Measurements from ENCODE around the gene RASSF4. TPM values are rescaled to one million over a fixed set of nuclear protein-coding genes. Genes with fewer than 3 reads are reported as not detected.
A peak's percentile ranks its signal among the peaks of the same experiment; 100 is the strongest.

The RASSF4 gene
- polyA plus RNA-seq, 1 experiment: 11.2 TPM

DNA sequence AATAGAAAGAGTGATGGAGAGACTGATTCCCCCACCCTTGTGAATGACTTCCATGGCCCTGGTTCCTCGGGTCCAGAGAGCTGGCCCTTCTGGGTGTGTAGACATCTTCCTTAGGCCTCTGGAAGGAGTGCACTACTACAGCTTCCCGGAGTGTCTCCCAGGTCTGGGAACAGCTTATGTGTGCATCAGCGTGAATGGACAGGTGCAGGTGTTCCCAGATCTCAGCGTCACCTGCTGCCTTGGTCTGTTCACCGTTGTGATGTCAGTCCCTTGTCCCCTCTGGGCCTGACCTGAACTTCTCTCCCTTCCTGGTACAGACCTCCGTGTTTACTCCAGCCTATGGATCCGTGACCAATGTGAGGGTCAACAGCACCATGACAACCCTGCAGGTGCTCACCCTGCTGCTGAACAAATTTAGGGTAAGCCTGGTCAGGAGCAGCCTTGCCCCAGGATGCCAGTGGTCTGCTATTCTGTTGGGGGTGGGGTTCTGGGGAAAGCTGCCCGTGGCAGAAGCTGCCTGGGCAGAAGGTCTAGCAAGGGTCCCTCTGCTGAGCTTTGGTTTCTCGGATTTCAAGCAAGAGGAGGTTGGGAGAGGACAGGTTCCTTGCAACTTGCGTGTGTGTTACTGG is 29.5 kb downstream of the RASSF4 start:
- TF ChIP-seq, protein P1, sequence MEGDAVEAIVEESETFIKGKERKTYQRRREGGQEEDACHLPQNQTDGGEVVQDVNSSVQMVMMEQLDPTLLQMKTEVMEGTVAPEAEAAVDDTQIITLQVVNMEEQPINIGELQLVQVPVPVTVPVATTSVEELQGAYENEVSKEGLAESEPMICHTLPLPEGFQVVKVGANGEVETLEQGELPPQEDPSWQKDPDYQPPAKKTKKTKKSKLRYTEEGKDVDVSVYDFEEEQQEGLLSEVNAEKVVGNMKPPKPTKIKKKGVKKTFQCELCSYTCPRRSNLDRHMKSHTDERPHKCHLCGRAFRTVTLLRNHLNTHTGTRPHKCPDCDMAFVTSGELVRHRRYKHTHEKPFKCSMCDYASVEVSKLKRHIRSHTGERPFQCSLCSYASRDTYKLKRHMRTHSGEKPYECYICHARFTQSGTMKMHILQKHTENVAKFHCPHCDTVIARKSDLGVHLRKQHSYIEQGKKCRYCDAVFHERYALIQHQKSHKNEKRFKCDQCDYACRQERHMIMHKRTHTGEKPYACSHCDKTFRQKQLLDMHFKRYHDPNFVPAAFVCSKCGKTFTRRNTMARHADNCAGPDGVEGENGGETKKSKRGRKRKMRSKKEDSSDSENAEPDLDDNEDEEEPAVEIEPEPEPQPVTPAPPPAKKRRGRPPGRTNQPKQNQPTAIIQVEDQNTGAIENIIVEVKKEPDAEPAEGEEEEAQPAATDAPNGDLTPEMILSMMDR (IDR thresholded peaks at IDR 0.05; ENCODE audit: low read depth, low read length): no peak
- DNase-seq (ENCODE audit: low read depth, low spot score): no peak
- H3K9me3 ChIP-seq (ENCODE audit: control insufficient read depth, insufficient read depth, low read length): no peaks in the 10 kb centered on the region
- H3K27ac ChIP-seq (ENCODE audit: low read depth, low read length): no peak overlapping the region
- no peak overlapping the region for H3K4me3 ChIP-seq (ENCODE audit: low read depth, low read length)
- no peaks in the 10 kb centered on the region for H3K27me3 ChIP-seq (ENCODE audit: control insufficient read depth, insufficient read depth, low read length)
- POLR2A ChIA-PET: no interaction called here
- CTCF ChIA-PET: interaction anchor here (0.6 to 2.1 kb wide), 3 partner anchors 56 to 68 kb away, joined by 3 to 6 read pairs (median 4); no protein-coding TSS in a partner anchor

DNA sequence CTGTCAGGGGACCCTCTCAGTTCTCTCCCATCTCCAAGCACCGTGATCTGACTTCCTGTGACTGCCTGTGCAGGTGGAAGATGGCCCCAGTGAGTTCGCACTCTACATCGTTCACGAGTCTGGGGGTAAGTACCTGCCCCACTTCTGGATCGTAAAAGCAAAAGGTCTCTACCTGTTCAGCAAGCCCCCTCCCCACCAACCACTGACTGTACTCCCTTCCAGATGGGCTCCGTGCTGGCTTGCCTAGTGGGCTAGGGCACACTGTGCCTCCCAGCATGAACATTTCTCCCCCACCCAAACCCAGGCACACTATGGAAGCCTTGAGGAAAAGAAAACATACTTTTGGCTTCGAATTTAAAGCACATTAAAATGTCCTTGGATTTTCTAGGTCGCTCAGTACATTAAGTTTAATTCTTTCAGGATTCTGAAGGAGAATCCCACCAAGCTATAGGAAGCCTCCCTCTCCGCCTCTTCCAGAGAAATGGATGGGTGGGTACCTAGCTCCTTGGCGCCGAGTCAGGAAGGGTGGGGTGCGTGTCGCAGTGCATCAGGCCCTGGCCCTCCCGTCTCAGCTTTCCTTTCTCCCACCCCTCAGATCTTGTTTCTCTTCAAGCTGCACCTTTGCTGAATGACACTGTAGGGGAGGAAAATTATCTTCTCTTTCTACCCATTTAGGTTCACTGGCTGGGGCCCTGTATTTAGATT is 30.1 kb downstream of the RASSF4 start:
- TF ChIP-seq, protein P1 (IDR thresholded peaks at IDR 0.05; ENCODE audit: low read depth, low read length): no peak
- DNase-seq (ENCODE audit: low read depth, low spot score): no peak
- no peak overlapping the region for H3K4me3 ChIP-seq (ENCODE audit: low read depth, low read length)
- CTCF ChIA-PET: interaction anchor here (2.1 kb wide), 1 partner anchor 57 kb away, joined by 6 read pairs; no protein-coding TSS in a partner anchor
- H3K9me3 ChIP-seq (ENCODE audit: control insufficient read depth, insufficient read depth, low read length): no peaks in the 10 kb centered on the region
- POLR2A ChIA-PET: no interaction called here
- no peaks in the 10 kb centered on the region for H3K27me3 ChIP-seq (ENCODE audit: control insufficient read depth, insufficient read depth, low read length)
- no peak overlapping the region for H3K27ac ChIP-seq (ENCODE audit: low read depth, low read length)

DNA sequence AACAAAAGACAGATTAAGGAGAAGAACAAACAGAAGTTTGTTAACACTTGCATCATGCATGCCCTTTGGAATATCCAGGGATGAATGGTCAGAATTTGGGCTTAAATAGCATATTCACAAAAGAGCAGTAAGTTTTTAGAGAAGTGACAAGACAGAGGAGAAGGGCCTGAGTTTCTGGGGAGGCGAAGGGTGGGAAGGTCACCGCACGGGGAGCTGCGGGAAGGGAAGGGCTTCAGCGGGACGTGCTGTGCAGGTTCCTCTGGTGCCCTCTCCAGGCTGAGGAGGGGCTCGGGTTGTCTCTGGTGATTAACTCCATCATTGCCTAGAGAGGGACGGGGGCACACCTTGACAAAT is 30.7 kb downstream of the RASSF4 start:
- H3K4me3 ChIP-seq (ENCODE audit: low read depth, low read length): no peak overlapping the region
- ChIA-PET POLR2A (no interaction called here), CTCF (interaction anchor here (2.1 kb wide), 1 partner anchor 58 kb away, joined by 6 read pairs; no protein-coding TSS in a partner anchor)
- no peak overlapping the region for H3K27ac ChIP-seq (ENCODE audit: low read depth, low read length)
- no peaks in the 10 kb centered on the region for H3K9me3 ChIP-seq (ENCODE audit: control insufficient read depth, insufficient read depth, low read length)
- no peak for DNase-seq (ENCODE audit: low read depth, low spot score)
- no peaks in the 10 kb centered on the region for H3K27me3 ChIP-seq (ENCODE audit: control insufficient read depth, insufficient read depth, low read length)
- TF ChIP-seq, protein P1 (IDR thresholded peaks at IDR 0.05; ENCODE audit: low read depth, low read length): peak; percentile 34; the same call in 1 of the 2 replicates

DNA sequence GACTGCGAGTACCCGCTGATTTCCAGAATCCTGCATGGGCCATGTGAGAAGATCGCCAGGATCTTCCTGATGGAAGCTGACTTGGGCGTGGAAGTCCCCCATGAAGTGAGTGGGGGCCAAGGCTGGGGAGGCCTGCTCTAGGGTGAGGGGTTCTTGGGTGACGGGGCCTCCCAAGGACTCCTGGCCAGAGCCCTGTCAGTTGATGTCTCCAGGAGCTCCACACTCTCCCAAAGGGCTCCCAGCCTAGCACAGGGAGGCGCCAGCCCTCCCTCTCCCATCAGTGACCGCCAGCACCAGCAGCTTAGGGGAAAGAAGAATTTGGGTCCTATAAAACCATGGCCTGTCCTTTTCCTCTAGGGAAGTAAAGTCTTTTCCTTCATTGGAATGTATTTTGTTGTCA is 31.4 kb downstream of the RASSF4 start:
- no peak for DNase-seq (ENCODE audit: low read depth, low spot score)
- no peak overlapping the region for H3K27ac ChIP-seq (ENCODE audit: low read depth, low read length)
- H3K27me3 ChIP-seq (ENCODE audit: control insufficient read depth, insufficient read depth, low read length): no peaks in the 10 kb centered on the region
- ChIA-PET CTCF (interaction anchor here (2.1 kb wide), 1 partner anchor 58 kb away, joined by 6 read pairs; no protein-coding TSS in a partner anchor), POLR2A (no interaction called here)
- no peak overlapping the region for H3K4me3 ChIP-seq (ENCODE audit: low read depth, low read length)
- H3K9me3 ChIP-seq (ENCODE audit: control insufficient read depth, insufficient read depth, low read length): no peaks in the 10 kb centered on the region
- TF ChIP-seq, protein P1 (IDR thresholded peaks at IDR 0.05; ENCODE audit: low read depth, low read length): no peak

DNA sequence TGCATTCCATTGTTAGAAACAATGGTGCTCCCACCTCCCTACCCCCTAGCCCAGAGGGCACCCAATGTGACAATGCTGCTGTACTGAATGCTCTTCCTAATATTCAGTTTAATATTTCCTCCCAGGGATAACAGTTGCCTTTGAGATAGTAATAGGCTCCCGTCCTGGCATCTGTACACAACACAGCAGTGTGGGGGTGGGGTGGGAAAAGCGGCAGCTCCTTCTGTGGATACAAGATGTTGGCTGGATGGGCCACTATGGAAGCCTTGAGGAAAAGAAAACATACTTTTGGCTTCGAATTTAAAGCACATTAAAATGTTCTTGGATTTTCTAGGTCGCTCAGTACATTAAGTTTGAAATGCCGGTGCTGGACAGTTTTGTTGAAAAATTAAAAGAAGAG is 32.0 kb downstream of the RASSF4 start:
- Histone ChIP-seq H3K4me3 (ENCODE audit: low read depth, low read length) (no peak overlapping the region), H3K27ac (ENCODE audit: low read depth, low read length) (no peak overlapping the region), H3K9me3 (ENCODE audit: control insufficient read depth, insufficient read depth, low read length) (no peaks in the 10 kb centered on the region), H3K27me3 (ENCODE audit: control insufficient read depth, insufficient read depth, low read length) (no peaks in the 10 kb centered on the region)
- TF ChIP-seq, protein P1 (IDR thresholded peaks at IDR 0.05; ENCODE audit: low read depth, low read length): no peak
- ChIA-PET CTCF (no interaction called here), POLR2A (no interaction called here)
- DNase-seq (ENCODE audit: low read depth, low spot score): no peak
